GM12874 (cell line): ENCODE results near the gene TPGS1.

Source experiments
- CTCF ChIP-seq: IDR thresholded peaks from 2 replicates; pipeline ENCODE4 v1.5.1; 2011; ENCODE audit warnings: low read depth, mild to moderate bottlenecking, control low read depth, low read length, moderate library complexity; ENCODE audit not compliant: insufficient read depth

The TPGS1 gene

DNA sequence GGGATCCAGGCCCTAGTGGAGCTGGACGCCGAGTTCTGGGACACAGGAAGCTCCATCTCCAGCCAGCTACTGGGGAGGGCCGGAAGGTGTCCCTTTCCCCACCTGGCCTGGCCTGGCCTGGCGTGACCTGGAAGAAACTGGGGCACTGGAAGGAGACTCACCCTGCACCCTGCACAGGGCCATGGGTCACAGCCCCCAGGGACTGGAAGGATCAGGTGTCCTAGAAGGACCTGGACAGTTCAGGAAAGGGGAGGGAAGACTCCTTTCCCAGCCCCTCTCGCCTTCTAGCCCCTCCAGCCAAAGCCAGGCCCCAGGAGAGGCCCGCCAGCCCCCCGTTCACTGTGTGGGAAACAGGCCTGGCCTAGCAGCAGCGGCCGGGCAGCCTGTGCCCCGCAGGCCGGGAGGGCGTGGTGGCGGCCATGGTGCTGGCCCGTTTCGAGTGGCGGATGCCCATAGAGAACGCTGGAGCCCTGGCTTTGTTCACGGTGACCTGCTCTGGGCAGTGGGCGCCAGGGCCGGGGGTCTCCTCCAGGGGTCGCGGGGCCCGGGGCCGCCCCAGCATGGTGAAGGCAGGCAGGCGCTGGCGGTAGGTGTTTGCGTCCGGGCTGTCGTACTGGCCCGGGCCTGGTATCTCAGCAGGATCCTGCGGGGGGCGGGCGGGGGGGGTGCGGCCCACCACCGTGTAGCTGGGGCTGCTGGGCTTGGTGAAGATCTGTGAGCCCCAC, 43.7 kb upstream of the TPGS1 start:
- TF ChIP-seq CTCF: no peak

DNA sequence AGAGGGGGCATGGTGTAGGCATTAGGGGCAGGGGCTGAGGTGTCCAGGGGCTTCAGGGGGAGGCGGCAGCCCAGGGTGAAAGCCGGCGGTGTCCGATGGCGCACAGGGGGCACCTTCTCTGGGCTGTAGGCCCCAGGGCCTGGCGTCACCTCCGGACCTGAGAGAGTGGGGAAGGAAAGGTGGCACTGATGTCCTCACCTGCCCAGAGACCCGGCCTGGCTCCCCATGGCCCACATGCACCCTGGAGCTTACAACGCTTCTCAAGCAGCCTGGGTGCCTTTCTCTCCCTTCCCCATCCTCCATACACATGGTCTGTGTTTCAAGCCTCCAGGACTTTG, 43.1 kb upstream of the TPGS1 start:
- TF ChIP-seq CTCF: no peak

GRCh38 chr19:465056-465816, 42.1 kb upstream of the TPGS1 start:
- no peak for TF ChIP-seq CTCF

- TF ChIP-seq CTCF: no peak
Observed at GRCh38 chr19:467554-467953, 39.7 kb upstream of the TPGS1 start.

DNA sequence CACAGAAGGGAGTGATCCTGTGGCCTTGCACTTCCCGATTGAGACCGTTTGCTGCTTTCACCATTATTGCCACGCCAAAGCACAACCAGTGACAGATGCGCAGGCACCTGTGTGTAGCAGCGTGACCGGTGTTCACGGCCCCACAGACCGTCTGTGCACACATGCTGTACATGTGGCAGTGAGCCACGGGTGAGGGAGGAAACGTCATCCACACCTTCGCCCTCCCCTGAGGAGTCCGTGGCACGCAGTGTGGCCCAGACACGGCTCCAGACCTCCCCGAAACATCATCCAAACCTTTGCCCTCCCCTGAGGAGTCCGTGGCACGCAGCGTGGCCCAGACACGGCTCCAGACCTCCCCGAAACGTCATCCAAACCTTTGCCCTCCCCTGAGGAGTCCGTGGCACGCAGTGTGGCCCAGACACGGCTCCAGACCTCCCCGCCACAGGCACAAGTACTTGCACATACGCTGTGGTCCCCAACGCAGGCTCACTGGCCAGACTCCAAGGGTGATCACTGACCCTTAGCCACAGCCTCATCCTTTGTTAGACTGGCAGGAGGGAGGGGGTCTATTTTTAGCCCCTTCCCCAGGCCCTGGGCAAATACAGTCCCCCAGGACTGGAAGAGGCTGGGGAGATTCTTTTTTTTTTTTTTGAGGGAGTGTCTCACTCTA, 38.6 kb upstream of the TPGS1 start:
- TF ChIP-seq CTCF: no peak

DNA sequence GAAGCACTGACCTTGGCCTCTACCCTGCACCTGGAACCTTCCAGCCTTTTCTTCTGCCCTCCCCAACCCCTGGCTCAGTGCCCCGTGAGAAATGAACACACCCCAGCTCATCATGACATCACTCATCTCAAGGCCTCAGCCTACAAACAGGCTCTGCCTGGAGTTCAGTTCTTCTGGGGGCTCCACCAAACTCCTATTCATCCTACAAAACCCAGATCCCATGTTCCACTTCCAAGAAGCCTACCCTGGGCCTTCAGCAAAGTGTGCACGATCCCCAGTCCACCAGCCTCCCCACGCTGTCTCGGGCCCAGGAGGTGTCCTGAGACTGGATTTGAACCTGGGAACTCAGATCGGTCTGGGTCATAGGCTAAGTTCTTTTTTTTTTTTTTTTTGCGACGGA, 37.5 kb upstream of the TPGS1 start:
- no peak for TF ChIP-seq CTCF

- no peak for TF ChIP-seq CTCF
Observed at GRCh38 chr19:470701-471100, 36.6 kb upstream of the TPGS1 start.
